DOHH2 (cell line): Measurements from ENCODE around the gene PAX4.

Experiments
- CTCF ChIP-seq: fragments of 200-600 bp; sonication (generic); IDR thresholded peaks from one replicate; pipeline ENCODE4 v1.5.1; 2014; ENCODE audit warnings: antibody characterized with exemption, mild to moderate bottlenecking, low read depth, low read length; ENCODE audit not compliant: poor library complexity, severe bottlenecking
- EZH2phosphoT487 ChIP-seq: fragments of 200-600 bp; sonication (generic); IDR thresholded peaks from 2 replicates; pipeline ENCODE4 v1.6.1; 2017; ENCODE audit warnings: borderline replicate concordance, mild to moderate bottlenecking, antibody characterized with exemption, low read length, moderate library complexity, mixed read lengths

GRCh38 chr7:127654404-127655394 is 36.8 kb upstream of the PAX4 start:
- no peak for TF ChIP-seq CTCF
- TF ChIP-seq EZH2phosphoT487, result no peak
